NOMO-1 treated with dmso at 0.1 percent for 144 hours (cell line): ENCODE measurements around the gene TOMM7.
"Not testable (repeated sequence)": the region's sequence is repeated elsewhere in the genome, so short reads cannot be mapped to it uniquely, and the experiment has no call there.

Source experiments
- DNase-seq: peaks from one replicate; lab custom pipeline; 2025; ENCODE audit not compliant: unreplicated experiment; lab: John Stamatoyannopoulos, UW

TOMM7 gene

DNA sequence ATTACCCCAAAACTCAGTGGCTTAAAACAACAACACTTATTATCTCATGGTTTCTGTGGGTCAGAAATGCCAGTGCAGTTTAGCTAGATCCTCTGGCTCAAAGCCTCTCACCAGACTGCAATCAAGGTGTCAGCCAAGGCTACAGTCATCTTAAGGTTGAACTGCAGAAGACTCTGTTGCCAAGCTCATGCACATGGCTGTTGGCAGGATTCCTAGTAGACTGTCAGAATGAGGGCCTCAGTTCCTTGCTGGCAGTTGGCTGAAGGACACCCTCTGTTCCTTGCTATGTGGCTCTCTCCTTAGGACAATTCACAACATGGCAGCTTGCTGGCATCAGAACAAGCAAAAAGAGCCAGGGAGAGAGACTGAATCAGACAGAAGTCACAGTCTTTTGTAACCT lies 34.7 kb downstream of the TOMM7 start:
- DNase-seq: no peak

DNA sequence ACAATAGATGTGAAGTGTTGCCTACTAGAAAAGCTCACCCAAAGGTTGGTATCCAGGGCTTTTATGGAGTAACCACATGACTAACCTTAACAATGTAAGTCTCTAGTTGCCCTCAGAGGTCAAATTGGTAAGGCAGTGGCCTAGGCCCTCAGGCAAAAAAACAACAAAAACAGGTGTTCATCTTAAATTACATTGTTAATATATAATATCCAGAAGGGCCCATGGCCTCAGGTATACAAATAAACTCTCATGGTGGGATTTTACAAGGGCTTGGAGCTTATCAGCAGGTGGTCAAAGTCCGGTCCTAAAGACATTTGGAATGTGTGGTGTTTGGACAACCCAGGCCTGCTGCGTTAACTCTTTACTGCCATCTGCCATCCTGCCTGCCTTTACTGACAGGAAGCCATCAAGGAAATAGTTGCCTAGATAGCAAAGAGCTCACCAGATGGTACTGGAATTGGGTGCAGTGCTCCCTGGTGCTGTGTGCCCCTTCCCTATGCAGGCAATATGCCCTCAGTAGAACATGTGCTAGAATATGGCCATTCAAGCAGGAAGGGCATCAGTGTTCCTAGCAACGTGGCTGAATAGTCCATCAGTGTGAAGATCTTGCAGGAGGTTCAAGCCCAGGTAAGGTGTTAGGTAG lies 36.2 kb downstream of the TOMM7 start:
- DNase-seq: no peak

DNA sequence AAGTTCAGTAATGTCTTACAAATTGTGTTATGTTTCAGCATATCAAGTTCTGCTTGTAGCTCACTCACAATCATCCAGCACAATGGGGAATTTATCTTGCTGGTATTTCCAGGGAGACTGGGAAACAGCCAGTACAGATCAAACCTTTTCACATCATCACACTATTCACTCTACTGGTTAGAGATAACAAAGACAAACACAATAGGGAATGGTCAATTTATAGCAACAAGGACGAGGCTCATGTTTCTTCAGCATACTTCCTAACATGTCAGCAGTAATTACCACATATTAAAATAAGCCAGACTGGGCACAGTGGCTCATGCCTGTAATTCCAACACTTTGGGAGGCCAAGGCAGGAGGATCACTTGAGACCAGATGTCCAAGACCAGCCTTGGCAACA lies 38.3 kb downstream of the TOMM7 start:
- DNase-seq: no peak

DNA sequence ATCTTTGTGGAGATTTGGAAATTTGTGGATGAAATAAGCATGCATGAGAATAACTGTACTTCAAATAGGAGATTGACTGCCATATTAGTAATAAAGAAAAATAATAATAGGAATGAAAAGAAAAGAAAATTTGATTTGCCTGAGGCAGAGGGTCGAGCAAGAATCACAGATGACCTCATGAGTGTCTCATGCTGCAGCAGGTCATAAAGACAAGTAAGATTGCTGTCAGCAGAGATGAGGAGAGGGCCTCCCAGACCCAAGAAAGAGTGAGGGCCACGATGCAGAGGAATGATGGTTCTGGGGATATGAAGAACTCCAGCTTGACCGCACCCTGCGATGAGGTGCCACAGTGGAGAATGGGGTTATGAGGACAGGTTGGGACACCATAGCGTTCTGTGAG lies 39.2 kb downstream of the TOMM7 start:
- no peak for DNase-seq

DNA sequence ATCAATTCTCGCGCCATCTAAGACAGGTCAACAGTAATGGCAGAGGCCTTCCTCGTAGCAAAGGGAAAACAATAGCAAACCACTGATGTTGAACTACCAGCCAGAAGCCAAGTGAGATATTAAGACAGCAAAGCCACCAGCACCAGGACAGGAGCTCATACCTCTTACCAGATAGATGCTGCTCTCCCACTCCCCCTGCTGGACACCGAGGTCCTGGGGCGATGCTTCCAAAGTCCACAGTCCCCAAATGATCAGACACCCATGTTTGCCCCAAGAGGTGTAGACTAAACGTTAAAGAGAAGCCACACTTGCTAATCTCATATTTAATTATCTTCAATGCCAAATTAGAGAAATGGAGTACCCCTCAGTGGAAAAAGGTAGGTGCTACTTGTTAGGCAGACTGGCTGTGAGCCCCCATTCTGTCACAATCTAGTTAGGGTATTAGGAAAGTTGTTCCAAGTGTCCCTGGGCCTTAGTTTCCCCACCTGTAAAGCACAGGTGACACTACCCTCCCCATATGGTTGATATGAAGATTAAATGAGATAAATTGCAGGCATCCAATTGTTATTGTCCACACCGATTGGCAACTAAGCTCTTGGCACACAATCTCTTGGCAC lies 39.9 kb downstream of the TOMM7 start:
- peak; percentile 27 for DNase-seq

DNA sequence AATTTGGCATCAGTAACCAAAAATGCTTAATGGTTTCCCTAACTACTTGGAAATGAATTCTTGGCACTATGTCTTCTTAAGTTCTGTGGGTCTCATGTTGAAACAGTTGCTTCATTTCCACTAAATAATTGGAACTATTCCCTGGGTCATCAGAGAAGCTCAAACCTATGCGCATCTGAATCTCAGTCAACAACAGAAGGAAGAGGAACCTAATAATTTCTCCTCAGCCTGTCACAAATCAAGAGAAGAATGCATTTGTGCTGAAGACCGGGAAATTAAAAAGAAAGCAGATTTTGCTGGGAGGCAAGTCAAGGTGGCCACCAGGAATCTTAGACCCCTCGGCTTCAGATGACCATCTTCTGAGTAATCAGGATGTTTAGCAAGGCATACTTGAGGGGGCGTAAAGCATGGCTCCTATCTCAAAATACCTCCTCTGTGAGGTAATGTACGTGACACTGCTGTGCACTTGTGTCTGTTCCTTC lies 41.4 kb downstream of the TOMM7 start:
- no peak for DNase-seq

DNA sequence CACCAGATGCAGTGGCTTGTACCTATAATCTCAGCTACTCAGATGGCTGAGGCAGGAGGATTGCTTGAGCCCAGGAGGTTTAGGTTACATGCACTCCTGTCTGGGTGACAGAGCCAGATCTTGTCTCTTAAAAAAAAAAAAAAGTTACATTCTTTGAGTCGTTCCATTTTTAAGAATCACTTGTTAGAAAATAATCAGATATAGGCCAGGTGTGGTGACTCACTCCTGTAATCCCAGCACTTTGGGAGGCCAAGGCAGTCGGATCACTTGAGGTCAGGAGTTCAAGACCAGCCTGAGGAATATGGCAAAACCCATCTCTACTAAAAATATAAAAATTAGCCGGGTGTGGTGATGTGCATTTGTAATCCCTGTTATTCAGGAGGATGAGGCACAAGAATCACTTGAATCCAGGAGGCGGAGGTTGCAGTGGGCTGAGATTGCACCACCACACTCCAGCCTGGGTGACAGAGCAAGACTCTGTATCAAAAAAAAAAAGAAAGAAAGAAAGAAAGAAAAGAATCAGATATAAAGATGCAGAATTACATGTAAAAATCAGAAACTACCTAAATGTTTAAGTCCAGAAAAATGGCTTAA lies 42.8 kb downstream of the TOMM7 start:
- not testable (repeated sequence) for DNase-seq

DNA sequence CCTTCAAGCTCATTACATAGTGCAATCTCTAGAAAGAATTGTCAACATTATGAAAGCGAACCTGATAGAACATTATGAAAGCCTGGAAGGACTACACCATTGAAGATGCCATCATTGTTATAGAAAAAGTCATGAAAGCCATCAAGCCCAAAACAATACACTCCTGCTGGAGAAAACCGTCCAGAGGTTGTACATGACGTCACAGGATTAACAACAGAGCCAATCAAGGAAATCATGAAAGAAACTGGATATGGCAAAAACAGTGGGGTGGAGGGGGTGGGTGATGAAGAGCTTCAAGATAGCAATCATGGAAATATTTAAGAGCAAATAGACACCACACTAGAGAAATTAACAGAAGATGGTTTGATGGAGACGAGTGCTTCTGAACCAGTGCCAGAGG lies 45.7 kb downstream of the TOMM7 start:
- no peak for DNase-seq

DNA sequence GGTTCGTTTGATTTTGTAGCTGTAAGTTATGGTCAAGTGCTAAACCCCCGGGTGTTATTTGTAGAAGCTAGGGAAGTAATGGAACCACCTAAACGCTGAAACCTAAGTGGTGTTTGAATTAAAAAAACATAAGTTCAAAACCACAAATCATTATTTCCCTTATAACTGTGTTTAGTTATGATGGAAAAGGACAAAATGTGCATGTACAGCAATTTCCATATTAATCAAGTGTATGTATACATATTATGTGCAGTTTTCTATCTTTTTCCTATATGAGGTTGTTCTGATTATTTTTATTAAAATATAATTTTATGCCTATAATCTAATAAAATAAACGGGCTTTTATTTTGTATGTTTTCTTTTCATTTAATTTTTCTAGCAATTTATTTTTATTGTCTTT lies 49.8 kb downstream of the TOMM7 start:
- DNase-seq: no peak

DNA sequence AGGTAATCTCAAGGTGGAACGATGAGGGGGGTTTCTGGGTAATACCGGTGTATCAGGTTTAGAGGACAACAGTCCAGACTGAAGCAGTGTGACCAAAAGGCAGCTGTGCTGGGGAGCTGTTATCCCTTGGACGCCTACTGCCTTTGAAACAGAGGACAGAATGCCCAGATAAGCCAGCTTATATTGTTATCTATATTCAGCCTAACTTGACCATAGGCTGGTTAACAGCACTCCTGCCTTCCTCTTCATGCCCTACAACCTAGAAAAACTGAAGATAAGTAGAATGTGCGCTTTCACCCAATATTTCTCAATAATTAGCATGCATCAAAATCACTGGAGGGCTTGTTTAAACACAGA lies 50.8 kb downstream of the TOMM7 start:
- no peak for DNase-seq

DNA sequence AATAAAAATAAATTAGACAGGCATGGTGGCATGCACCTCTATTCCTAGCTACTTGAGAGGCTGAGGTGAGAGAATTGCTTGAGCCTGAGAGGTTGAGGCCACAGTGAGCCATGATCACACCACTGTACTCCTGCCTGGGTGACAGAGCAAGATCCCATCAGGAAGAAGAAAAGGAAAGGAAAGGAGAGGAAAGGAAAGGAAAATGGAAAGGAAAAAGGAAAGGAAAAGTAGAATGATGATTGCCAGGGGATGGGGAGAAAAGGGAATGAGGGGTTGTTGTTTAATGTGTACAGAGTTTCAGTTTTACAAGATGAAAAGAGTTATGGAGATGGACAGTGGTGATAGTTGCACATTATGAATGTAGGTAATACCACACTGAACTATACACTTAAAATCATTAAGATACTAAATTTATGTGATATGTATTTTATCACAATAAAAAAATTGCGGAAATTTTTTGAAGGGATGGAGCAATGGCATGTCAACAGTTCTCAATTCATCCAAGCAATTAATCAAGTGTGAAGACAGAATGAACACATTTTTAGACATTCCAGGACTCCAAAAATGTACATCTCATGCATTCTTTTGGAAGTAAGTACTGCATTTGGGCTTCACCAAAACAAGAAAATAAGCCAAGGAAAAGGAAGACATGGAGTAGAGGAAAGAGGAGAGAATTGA lies 51.3 kb downstream of the TOMM7 start:
- DNase-seq: no peak

DNA sequence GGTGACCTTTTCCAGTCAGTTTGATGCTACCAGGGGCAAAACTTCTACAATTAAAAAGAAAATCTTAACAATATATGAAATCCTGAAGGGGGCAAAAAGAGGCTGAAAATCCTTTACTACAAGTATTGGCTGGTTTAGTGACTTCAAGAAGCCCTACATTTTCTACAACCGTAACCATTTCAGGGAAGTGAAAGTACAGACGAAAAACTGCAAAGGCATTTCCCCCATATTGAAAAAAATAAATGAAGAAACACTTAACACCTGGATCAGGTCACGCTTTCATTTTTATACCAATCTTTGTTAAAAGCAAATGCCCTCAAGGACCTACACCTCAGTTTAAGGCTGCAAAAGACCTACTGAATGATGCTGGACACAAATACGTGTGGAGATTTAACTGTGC lies 57.0 kb downstream of the TOMM7 start:
- DNase-seq: no peak
